ENCODE measurements around the gene RBBP5. TPM values are rescaled to one million over a fixed set of nuclear protein-coding genes. Genes with fewer than 3 reads are reported as not detected.

RBBP5 gene
- total RNA-seq, 1 experiment from 2014 or later: 24.5 TPM

DNA sequence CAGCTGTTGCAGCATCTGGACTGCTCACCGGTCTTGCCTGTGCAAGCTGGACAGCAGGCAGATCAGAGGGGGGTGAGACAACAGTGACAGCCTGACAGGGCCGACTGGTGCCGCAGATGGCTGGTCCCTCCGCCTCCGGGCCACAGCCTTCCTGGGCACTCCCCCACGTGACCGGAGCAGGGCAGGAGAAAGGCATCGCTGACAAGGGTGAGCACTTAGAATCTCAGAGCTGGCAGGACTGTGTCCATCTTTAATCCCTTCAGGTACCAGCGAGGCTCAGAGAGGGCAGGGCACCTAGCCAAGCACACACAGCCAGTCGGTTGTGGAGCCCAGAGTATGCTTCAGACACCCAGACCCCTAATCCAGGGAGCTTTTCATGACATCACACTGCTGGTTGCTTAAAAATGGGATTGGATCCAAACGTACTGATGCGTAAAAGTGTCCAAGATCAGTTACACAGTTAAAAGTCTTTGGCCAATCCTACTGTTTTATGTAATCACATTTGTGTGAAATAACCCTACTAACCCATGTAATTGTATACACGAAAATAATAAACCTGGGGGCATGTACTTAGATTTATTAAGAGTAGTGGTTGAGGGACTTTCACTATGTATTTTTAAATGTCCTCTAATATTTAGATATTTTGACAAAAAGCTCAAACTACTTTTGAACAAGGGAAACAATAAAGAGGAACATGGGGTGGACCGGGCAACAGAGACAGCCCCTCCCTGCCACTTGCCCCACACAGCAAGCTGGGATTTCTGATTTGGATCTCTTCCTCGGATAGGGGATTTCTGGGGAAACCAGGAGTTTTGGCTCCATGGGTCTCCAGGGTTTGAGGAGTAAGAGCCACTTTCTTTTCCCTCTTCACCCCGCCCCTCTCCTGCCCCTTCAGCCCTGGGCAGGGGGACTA, 79.5 kb downstream of the RBBP5 start:
- BruUV-seq (replicated peaks): no TSS peak
- Histone ChIP-seq H3K79me2 (ENCODE audit: insufficient read depth, low read length) (no peaks in the 10 kb centered on the region), H3K9me3 (ENCODE audit: control insufficient read depth in 1 of 2, insufficient read depth in 1 of 2, low read depth in 1 of 2, low read length in 2 of 2) (no peaks in the 10 kb centered on the region), H3K9me2 (ENCODE audit: insufficient read depth) (no peaks in the 10 kb centered on the region), H3K4me2 (ENCODE audit: low read length) (no peak overlapping the region), H3K4me1 (ENCODE audit: control insufficient read depth in 1 of 2, insufficient read depth in 2 of 2, low read length in 2 of 2) (no peaks in the 10 kb centered on the region), H3K36me3 (ENCODE audit: control insufficient read depth in 1 of 2, insufficient read depth in 2 of 2, low read length in 2 of 2) (no peaks in the 10 kb centered on the region), H2AFZ (ENCODE audit: low read depth, low read length, poor library complexity, severe bottlenecking) (no peak overlapping the region), H3K27me3 (ENCODE audit: insufficient read depth, low read length) (peaks cover 29% of the 10 kb centered on the region; the same call in 1 of the 2 replicates), H3K27ac (ENCODE audit: low read depth, low read length) (no peak overlapping the region), H3K4me3 (replicated peaks in 1 of 2; ENCODE audit: low read depth in 1 of 2, low read length in 2 of 2) (no peak overlapping the region), H4K20me1 (ENCODE audit: insufficient read depth) (no peaks in the 10 kb centered on the region), H3K9ac (ENCODE audit: low read length) (no peak overlapping the region)
- intact Hi-C loops (cut with micrococcal nuclease): no loop called here
- ChIA-PET POLR2A (no interaction called here), RAD21 (ENCODE audit: low non-redundant PET in 1 of 2, low total read pairs in 2 of 2, uncharacterized antibody in 2 of 2, unreplicated experiment in 2 of 2) (no interaction called here), CTCF (no interaction called here)
- ATAC-seq: no peak
- no peak for DNase-seq (ENCODE audit: low read depth, low spot score)
- no peak for TF ChIP-seq CBX3 (IDR thresholded peaks at IDR 0.05; ENCODE audit: low read depth)
- TF ChIP-seq EZH2 (IDR thresholded peaks at IDR 0.05): no peak
- TF ChIP-seq POLR2AphosphoS5 (IDR thresholded peaks at IDR 0.05; ENCODE audit: low read depth, low read length): no peak
- TF ChIP-seq, protein P1, sequence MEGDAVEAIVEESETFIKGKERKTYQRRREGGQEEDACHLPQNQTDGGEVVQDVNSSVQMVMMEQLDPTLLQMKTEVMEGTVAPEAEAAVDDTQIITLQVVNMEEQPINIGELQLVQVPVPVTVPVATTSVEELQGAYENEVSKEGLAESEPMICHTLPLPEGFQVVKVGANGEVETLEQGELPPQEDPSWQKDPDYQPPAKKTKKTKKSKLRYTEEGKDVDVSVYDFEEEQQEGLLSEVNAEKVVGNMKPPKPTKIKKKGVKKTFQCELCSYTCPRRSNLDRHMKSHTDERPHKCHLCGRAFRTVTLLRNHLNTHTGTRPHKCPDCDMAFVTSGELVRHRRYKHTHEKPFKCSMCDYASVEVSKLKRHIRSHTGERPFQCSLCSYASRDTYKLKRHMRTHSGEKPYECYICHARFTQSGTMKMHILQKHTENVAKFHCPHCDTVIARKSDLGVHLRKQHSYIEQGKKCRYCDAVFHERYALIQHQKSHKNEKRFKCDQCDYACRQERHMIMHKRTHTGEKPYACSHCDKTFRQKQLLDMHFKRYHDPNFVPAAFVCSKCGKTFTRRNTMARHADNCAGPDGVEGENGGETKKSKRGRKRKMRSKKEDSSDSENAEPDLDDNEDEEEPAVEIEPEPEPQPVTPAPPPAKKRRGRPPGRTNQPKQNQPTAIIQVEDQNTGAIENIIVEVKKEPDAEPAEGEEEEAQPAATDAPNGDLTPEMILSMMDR (IDR thresholded peaks at IDR 0.05 in 2 of 3, conservative IDR thresholded peaks at IDR 0.05 in 1 of 3; ENCODE audit: borderline replicate concordance in 1 of 3, insufficient read depth in 1 of 3, low read depth in 2 of 3, low read length in 2 of 3): no peak
- no peak for TF ChIP-seq SIN3A (IDR thresholded peaks at IDR 0.05; ENCODE audit: low read depth)
- TF ChIP-seq EGR1 (IDR thresholded peaks at IDR 0.05; ENCODE audit: low read depth): no peak
- TF ChIP-seq, protein P2, sequence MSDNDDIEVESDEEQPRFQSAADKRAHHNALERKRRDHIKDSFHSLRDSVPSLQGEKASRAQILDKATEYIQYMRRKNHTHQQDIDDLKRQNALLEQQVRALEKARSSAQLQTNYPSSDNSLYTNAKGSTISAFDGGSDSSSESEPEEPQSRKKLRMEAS (IDR thresholded peaks at IDR 0.05): no peak
- TF ChIP-seq POLR2A (IDR thresholded peaks at IDR 0.05; ENCODE audit: borderline replicate concordance, extremely low read depth, insufficient read depth, insufficient read length): no peak
- TF ChIP-seq ZFX (IDR thresholded peaks at IDR 0.05): no peak
- no peak for TF ChIP-seq JUND (IDR thresholded peaks at IDR 0.05)
- TF ChIP-seq RAD21 (IDR thresholded peaks at IDR 0.05; ENCODE audit: low read depth): no peak
- no peak for TF ChIP-seq FOSL1 (IDR thresholded peaks at IDR 0.05; ENCODE audit: low read depth)

All from HCT116 (cell line).